ENCODE data around the gene LNX1. TPM values are rescaled to one million over a fixed set of nuclear protein-coding genes. Genes with fewer than 3 reads are reported as not detected.

Gene LNX1
- total and polyA plus RNA-seq, 9 of the 15 experiments (the other 6 are each of a cell fraction or from before 2014, with no cell fraction given) = 0.40 to 3.6 (median 2.2) TPM

DNA sequence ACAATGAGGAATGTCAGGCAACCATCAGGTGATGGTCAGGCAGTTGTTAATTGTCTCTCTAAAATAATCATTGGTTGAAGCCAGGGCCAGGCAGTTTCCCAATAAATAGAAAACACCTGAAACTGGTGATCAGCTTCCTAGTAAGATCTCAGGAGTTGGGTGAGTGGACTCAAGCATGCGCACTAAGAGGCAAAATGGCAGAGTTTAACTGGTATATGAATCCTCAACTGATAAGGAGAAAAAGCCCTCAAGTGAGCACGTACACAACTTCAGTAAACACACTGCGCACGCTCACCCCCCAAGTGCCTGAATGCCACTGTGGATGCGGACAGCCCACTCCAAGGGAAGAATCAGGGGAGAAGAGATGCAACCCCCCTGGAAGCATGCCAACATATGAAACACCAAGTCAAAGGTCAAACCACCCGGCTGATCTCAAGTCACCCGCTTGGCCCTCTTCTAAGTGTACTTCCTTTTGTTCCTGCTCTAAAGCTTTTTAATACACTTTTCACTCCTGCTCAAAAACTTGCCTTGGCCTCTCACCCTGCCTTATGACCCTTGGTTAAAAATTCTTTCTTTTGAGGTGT is 39.9 kb downstream of the LNX1 start:
- Histone ChIP-seq H2AFZ (ENCODE audit: low read depth, low read length) (no peak overlapping the region), H3K79me2 (ENCODE audit: control insufficient read depth, insufficient read depth, low read length) (no peaks in the 10 kb centered on the region), H3K9ac (ENCODE audit: insufficient read depth in 1 of 2, low read depth in 2 of 2, low read length in 2 of 2) (no peak overlapping the region), H3K27ac (ENCODE audit: extremely low read depth, low read depth, low read length) (no peak overlapping the region), H3K4me1 (replicated peaks in 1 of 2; ENCODE audit: control insufficient read depth in 2 of 2, insufficient read depth in 2 of 2, low read length in 2 of 2) (peaks cover 0 to 6% of the 10 kb centered on the region in 2 experiments; a peak in 1 of 5 replicates), H3K4me3 (no peak overlapping the region), H3K9me3 (replicated peaks; ENCODE audit: control insufficient read depth, insufficient read depth, low read depth, low read length) (no peaks in the 10 kb centered on the region), H3K4me2 (ENCODE audit: insufficient read depth, low read length) (no peak overlapping the region), H4K20me1 (replicated peaks; ENCODE audit: control insufficient read depth, insufficient read depth, low read length) (no peaks in the 10 kb centered on the region), H3K27me3 (ENCODE audit: control insufficient read depth in 2 of 2, insufficient read depth in 2 of 2, low read length in 2 of 2) (peaks cover 0 to 8% of the 10 kb centered on the region in 2 experiments; a peak in 2 of 5 replicates), H3K9me1 (ENCODE audit: control insufficient read depth, insufficient read depth, low read length) (no peaks in the 10 kb centered on the region), H3K36me3 (ENCODE audit: control insufficient read depth, insufficient read depth, low read length) (no peaks in the 10 kb centered on the region)
- TF ChIP-seq NFIC (IDR thresholded peaks at IDR 0.05) = peak; percentile 64
- no peak for TF ChIP-seq NR2C1 (IDR thresholded peaks at IDR 0.05)
- peak; percentile 64; the same call in 1 of the 2 replicates for TF ChIP-seq NR2C1 (tag; IDR thresholded peaks at IDR 0.05)
- TF ChIP-seq GTF2F1 (IDR thresholded peaks at IDR 0.05; ENCODE audit: low read depth, low read length) = no peak
- TF ChIP-seq NRF1 (conservative IDR thresholded peaks at IDR 0.05 in 1 of 2, IDR thresholded peaks at IDR 0.05 in 1 of 2) = peak; percentile 71 to 76
- no TSS peak for BruUV-seq (replicated peaks)
- ChIA-PET CTCF (ENCODE audit: low intra/inter-chr PET ratio) (no interaction called here), POLR2A (interaction anchor here (0.6 to 1.7 kb wide), 4 partner anchors 10 to 35 kb away, joined by 3 to 4 read pairs (median 4); no protein-coding TSS in a partner anchor)
- DNase-seq (ENCODE audit: extremely low read depth in 1 of 4, low spot score in 3 of 4) (no peak), ATAC-seq (no peak), FAIRE-seq (no peak)
- in situ Hi-C loops (cut with MboI) = no loop called here
- 25% methylated on average over 4 of the region's 7 CpGs for WGBS (ENCODE audit: insufficient coverage, low coverage, missing lambda C conversion rate)
- intact Hi-C loops (cut with micrococcal nuclease) = no loop called here

DNA sequence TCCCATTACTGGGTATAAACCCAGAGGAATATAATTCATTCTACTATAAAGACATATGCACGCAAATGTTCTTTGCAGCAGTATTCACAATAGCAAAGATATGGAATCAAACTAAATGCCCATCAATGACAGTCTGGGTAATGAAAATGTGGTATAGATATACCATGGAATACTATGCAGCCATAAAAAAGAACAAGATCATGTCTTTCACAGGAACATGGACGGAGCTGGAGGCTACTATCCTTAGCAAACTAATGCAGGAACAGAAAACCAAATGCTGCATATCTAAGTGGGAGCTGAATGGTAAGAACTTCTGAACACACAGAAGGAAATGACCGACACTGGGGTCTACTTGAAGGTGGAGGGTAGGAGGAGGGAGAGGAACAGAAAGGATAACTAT is 42.6 kb downstream of the LNX1 start:
- Histone ChIP-seq H3K36me3 (ENCODE audit: control insufficient read depth, insufficient read depth, low read length) (no peaks in the 10 kb centered on the region), H3K4me3 (no peak overlapping the region), H3K4me1 (replicated peaks in 1 of 2; ENCODE audit: control insufficient read depth in 2 of 2, insufficient read depth in 2 of 2, low read length in 2 of 2) (peaks cover 0 to under 1% of the 10 kb centered on the region in 2 experiments; a peak in 1 of 5 replicates), H3K4me2 (ENCODE audit: insufficient read depth, low read length) (no peak overlapping the region), H3K27me3 (ENCODE audit: control insufficient read depth in 2 of 2, insufficient read depth in 2 of 2, low read length in 2 of 2) (peaks cover 0 to 12% of the 10 kb centered on the region in 2 experiments; a peak in 3 of 5 replicates), H3K79me2 (ENCODE audit: control insufficient read depth, insufficient read depth, low read length) (no peaks in the 10 kb centered on the region), H3K9ac (ENCODE audit: insufficient read depth in 1 of 2, low read depth in 2 of 2, low read length in 2 of 2) (no peak overlapping the region), H4K20me1 (replicated peaks; ENCODE audit: control insufficient read depth, insufficient read depth, low read length) (no peaks in the 10 kb centered on the region), H2AFZ (ENCODE audit: low read depth, low read length) (no peak overlapping the region), H3K9me1 (ENCODE audit: control insufficient read depth, insufficient read depth, low read length) (no peaks in the 10 kb centered on the region), H3K27ac (ENCODE audit: extremely low read depth, low read depth, low read length) (no peak overlapping the region), H3K9me3 (replicated peaks; ENCODE audit: control insufficient read depth, insufficient read depth, low read depth, low read length) (no peaks in the 10 kb centered on the region)
- TF ChIP-seq SMARCB1 (IDR thresholded peaks at IDR 0.05; ENCODE audit: insufficient read length, low read depth) = no peak
- peak; percentile 82 for TF ChIP-seq ZNF146 (CRISPR knock-in tag; IDR thresholded peaks at IDR 0.05; ENCODE audit: unreplicated experiment)
- ChIA-PET POLR2A (interaction anchor here (0.5 kb wide), 1 partner anchor 269 kb away, joined by 3 read pairs; no protein-coding TSS in a partner anchor), CTCF (ENCODE audit: low intra/inter-chr PET ratio) (no interaction called here)
- no peak for ATAC-seq
- in situ Hi-C loops (cut with MboI) (no loop called here), intact Hi-C loops (cut with micrococcal nuclease) (no loop called here)
- WGBS (ENCODE audit: insufficient coverage, low coverage, missing lambda C conversion rate) = 7% methylated on average over 3 of the region's 3 CpGs
- no peak for FAIRE-seq
- no peak for DNase-seq (ENCODE audit: extremely low read depth in 1 of 4, low spot score in 3 of 4)
- BruUV-seq (replicated peaks) = no TSS peak
